Measurements from ENCODE around the gene CNTNAP1. TPM values are rescaled to one million over a fixed set of nuclear protein-coding genes. Genes with fewer than 3 reads are reported as not detected.
A peak's percentile ranks its signal among the peaks of the same experiment; 100 is the strongest.
"Not testable (repeated sequence)": the region's sequence is repeated elsewhere in the genome, so short reads cannot be mapped to it uniquely, and the experiment has no call there.

CNTNAP1 gene
- total RNA-seq, 2 experiments from 2014 or later = 1.8 to 1.9 TPM

DNA sequence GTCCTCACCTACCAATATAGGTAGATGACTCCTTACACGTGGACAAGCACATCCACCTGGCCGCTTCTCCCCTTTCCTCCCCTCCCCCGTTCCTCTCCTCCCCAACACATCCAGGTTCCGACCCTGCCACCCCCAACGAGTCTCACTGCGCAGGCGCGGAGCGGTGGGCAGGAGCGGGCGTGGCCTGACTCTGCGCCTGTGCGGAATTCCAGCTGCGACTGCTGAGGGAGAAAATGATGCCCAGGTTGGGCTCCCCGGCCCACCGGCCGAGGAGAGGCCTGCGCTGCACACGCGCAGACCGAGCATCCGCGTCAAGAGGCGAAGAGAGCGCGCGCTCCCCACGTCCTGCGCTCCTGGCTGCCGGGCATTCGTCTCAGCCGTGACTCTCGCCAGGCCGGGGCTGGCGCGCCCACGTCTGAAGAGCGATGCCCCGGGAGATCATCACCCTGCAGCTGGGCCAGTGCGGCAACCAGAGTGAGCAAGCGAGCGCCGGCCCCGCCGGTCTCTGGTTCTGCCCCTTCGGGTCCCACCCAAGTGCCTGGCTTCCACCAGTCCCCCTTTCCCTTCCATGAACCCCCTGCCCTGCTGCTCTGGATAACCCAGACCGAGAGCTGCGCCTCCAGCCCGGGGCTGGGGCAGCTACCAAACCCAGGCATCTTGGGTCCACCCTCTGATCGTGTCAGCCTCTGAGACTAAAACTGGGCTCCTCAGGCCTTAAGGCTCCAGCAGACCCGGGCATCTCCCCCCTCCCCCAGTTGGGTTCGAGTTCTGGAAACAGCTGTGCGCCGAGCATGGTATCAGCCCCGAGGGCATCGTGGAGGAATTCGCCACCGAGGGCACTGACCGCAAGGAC is 23.0 kb upstream of the CNTNAP1 start, which contains the start of gene TUBG2:
TSS of gene TUBG2 (plus strand) at position 206 of the 853 bp plus-strand sequence. CDS start at position 426, 220 bp downstream.
- Mint-ChIP-seq H3K4me1 (ENCODE audit: low read depth) (peaks cover 29% of the 10 kb centered on the region), H3K4me3 (peak within 1 kb of the TSS; percentile 90), H3K27me3 (no peaks in the 10 kb centered on the region), H3K27ac (peak within 1 kb of the TSS; percentile 67), H3K9me3 (no peaks in the 10 kb centered on the region), H3K36me3 (no peaks in the 10 kb centered on the region)
- POLR2A ChIA-PET = interaction anchor here (0.5 to 1.0 kb wide), 2 partner anchors 44 to 81 kb away, joined by 3 to 4 read pairs; partner anchors contain the start of gene PSMC3IP
- peak; percentile 82 for DNase-seq
- CTCF ChIA-PET = interaction anchor here (1.0 to 2.8 kb wide), 4 partner anchors 20 to 104 kb away, joined by 3 to 11 read pairs (median 4); partner anchors contain the start of genes CCR10 and PSMC3IP
- intact Hi-C loops (cut with micrococcal nuclease) = no loop called here

DNA sequence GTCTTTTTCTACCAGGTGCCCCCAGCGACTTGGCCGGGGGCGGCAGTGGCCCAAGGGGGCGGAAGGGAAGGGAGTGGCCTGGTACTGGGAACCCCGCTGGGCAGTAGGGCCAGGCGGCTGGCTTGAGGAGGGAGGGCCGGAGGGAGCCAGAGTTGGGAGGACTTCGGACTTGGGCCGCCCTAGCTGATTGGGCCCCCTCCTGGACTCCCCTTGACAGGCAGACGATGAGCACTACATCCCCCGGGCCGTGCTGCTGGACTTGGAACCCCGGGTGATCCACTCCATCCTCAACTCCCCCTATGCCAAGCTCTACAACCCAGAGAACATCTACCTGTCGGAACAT is 22.4 kb upstream of the CNTNAP1 start:
- ChIA-PET CTCF (interaction anchor here (1.1 to 2.8 kb wide), 4 partner anchors 15 to 104 kb away, joined by 4 to 11 read pairs (median 6); partner anchors contain the start of gene PSMC3IP), POLR2A (interaction anchor here (1.0 kb wide), 1 partner anchor 82 kb away, joined by 4 read pairs; the partner anchor contains the start of gene PSMC3IP)
- H3K27ac Mint-ChIP-seq; intact Hi-C loops (cut with micrococcal nuclease); H3K36me3 Mint-ChIP-seq; DNase-seq; H3K9me3 Mint-ChIP-seq; H3K27me3 Mint-ChIP-seq: not testable (repeated sequence)
- Mint-ChIP-seq H3K4me3 (peak overlapping the region; percentile 90), H3K4me1 (ENCODE audit: low read depth) (peaks cover 29% of the 10 kb centered on the region)

DNA sequence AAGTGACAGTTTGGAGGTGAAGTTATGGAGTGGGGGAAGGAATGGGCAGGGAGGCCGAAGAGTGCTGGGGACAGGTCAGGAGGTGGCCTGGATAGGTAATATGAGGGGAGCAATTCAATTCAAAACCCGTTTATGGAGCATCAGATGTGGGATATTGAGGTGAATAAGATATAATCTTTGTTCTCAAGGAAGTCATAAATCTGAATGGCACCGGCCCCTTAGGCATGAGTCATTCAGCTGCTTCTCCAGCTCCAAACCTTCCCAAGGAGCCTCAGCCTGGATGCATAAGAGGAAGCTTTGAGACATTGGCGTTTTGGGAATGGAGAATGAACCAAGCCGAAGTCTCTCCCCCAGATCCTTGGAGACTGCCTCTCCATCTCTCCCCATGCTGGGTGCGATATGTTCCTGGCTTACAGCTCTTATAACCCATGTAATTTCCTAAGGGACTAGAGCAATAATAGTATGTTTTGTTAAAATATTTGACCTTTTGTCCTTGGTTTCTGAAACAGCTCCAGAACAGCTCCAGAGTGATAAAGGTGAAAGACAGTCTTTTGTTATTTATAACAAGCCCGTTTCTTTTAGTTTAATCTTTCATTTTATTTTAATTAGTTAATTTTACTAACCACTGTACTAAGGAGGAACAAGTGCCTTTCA is 21.5 kb upstream of the CNTNAP1 start:
- no peak overlapping the region for H3K27ac Mint-ChIP-seq
- no peaks in the 10 kb centered on the region for H3K9me3 Mint-ChIP-seq
- H3K4me1 Mint-ChIP-seq (ENCODE audit: low read depth) = peaks cover 24% of the 10 kb centered on the region

DNA sequence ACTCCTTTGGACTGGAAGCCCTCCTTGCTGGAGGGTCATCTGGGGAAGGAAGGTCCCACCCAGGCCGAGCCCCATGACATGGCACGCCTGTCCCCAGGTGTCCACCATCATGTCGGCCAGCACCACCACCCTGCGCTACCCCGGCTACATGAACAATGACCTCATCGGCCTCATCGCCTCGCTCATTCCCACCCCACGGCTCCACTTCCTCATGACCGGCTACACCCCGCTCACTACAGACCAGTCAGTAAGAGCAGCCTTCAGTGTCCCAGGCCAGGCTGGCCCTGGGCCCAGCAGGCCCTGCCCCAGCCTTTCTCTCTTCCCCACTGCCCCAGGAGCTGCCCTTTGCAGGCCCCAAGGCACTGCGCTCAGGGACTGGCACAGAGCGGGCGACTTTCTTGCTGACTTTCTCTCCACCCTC is 16.7 kb upstream of the CNTNAP1 start:
- H3K4me1 Mint-ChIP-seq (ENCODE audit: low read depth) = peaks cover 4% of the 10 kb centered on the region
- ChIA-PET POLR2A (no interaction called here), CTCF (no interaction called here)
- no peaks in the 10 kb centered on the region for H3K9me3 Mint-ChIP-seq
- no peak overlapping the region for H3K27ac Mint-ChIP-seq
- no peak for DNase-seq
- H3K4me3 Mint-ChIP-seq = no peak overlapping the region
- H3K27me3 Mint-ChIP-seq = peaks cover 4% of the 10 kb centered on the region
- intact Hi-C loops (cut with micrococcal nuclease) = no loop called here
- H3K36me3 Mint-ChIP-seq = peaks cover 9% of the 10 kb centered on the region

More for the DNA sequence above, 21.5 kb upstream of the CNTNAP1 start:
- CTCF ChIA-PET = interaction anchor here (0.9 to 2.8 kb wide), 6 partner anchors 14 to 83 kb away, joined by 3 to 11 read pairs (median 4); partner anchors contain the start of genes PLEKHH3 and PSMC3IP
- Mint-ChIP-seq H3K4me3 (no peak overlapping the region), H3K36me3 (peaks cover 6% of the 10 kb centered on the region), H3K27me3 (no peaks in the 10 kb centered on the region)
- POLR2A ChIA-PET = no interaction called here
- no peak for DNase-seq
- intact Hi-C loops (cut with micrococcal nuclease) = no loop called here

- H3K4me1 Mint-ChIP-seq (ENCODE audit: low read depth); H3K36me3 Mint-ChIP-seq; H3K27me3 Mint-ChIP-seq; POLR2A ChIA-PET; H3K9me3 Mint-ChIP-seq; H3K4me3 Mint-ChIP-seq; DNase-seq; H3K27ac Mint-ChIP-seq; intact Hi-C loops (cut with micrococcal nuclease): not testable (repeated sequence)
- CTCF ChIA-PET = interaction anchor here (0.8 kb wide), 1 partner anchor 13 kb away, joined by 3 read pairs; no protein-coding TSS in a partner anchor
Measured at GRCh38 chr17:42666126-42666525, 16.2 kb upstream of the CNTNAP1 start.

GRCh38 chr17:42667088-42667951 is 15.0 kb upstream of the CNTNAP1 start:
- H3K9me3 Mint-ChIP-seq = no peaks in the 10 kb centered on the region
- CTCF ChIA-PET = interaction anchor here (0.8 kb wide), 1 partner anchor 12 kb away, joined by 3 read pairs; no protein-coding TSS in a partner anchor
- peaks cover 17% of the 10 kb centered on the region for H3K4me1 Mint-ChIP-seq (ENCODE audit: low read depth)
- peaks cover 9% of the 10 kb centered on the region for H3K36me3 Mint-ChIP-seq
- H3K4me3 Mint-ChIP-seq = no peak overlapping the region
- POLR2A ChIA-PET = interaction anchor here (1.0 kb wide), 2 partner anchors 9 to 12 kb away, joined by 3 read pairs; no protein-coding TSS in a partner anchor
- intact Hi-C loops (cut with micrococcal nuclease) = no loop called here
- no peak for DNase-seq
- peaks cover 18% of the 10 kb centered on the region for H3K27me3 Mint-ChIP-seq
- no peak overlapping the region for H3K27ac Mint-ChIP-seq

DNA sequence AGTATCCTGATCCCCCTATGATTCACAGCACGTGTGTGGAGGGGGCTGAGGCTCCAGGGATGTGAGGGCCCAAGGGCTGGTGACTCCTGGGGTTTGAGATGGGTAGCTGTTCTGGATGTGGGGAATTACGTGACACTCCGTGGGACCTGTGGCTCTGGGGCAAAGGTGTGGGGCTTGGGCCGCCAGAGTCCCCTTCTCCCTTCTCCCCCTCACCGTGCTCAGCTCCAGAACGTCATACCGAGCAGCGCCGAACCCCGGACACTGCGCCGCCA is 12.7 kb upstream of the CNTNAP1 start:
- ChIA-PET CTCF (no interaction called here), POLR2A (interaction anchor here (0.6 to 1.0 kb wide), 2 partner anchors 10 to 393 kb away, joined by 4 read pairs; no protein-coding TSS in a partner anchor)
- no peak overlapping the region for H3K4me3 Mint-ChIP-seq
- no peaks in the 10 kb centered on the region for H3K9me3 Mint-ChIP-seq
- H3K27me3 Mint-ChIP-seq = peaks cover 30% of the 10 kb centered on the region
- H3K27ac Mint-ChIP-seq = no peak overlapping the region
- intact Hi-C loops (cut with micrococcal nuclease) = no loop called here
- peaks cover 9% of the 10 kb centered on the region for H3K36me3 Mint-ChIP-seq
- no peak for DNase-seq
- H3K4me1 Mint-ChIP-seq (ENCODE audit: low read depth) = peaks cover 22% of the 10 kb centered on the region

DNA sequence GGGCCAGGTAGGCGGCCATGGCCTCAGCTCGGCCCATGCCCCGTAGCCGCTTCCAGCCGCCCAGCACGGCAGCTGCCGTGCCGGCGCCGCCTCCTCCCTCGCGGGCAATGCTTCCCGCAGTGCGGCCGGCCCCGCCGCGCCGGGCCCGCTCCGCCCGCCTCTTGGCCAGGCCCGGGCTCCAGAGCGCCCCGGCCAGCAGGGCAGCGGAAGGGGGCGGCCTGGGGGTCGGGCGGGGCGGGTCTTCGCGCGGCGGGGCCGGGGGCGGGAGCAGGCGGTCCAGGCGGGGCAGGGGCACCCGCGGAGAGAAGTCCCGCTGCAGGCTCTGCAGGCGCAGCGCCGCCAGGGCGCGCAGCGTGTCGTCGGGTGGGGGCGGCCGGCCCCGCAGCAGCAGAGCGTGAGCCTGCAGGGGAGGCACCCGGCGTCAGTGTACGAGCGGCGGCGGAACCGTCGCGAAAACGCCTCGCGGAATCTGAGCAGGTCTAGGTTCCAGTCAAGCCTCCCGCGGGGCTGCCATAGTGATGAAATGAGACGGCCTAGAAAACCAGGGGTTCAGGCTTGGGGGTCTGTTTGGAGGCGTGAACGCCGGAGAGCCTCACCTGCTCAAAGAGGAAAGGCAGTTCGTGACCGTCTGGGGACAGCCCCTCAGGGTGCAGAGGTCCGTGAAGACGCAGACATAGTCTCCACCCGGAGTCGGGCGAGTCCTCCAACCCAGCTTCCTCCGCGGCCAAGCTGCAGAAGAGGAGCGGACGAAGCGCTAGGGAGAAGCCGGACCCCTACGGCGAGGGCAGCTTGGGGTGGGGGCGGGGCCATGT is 12.1 kb upstream of the CNTNAP1 start:
- peak; percentile 53 for DNase-seq
- Mint-ChIP-seq H3K27me3 (peaks cover 34% of the 10 kb centered on the region), H3K4me1 (ENCODE audit: low read depth) (peaks cover 27% of the 10 kb centered on the region), H3K27ac (no peak overlapping the region), H3K9me3 (no peaks in the 10 kb centered on the region), H3K36me3 (peaks cover 9% of the 10 kb centered on the region), H3K4me3 (peak overlapping the region; percentile 59)
- CTCF ChIA-PET = interaction anchor here (0.8 to 1.4 kb wide), 3 partner anchors 13 to 137 kb away, joined by 3 to 7 read pairs (median 3); partner anchors contain the start of gene PSMC3IP
- POLR2A ChIA-PET = interaction anchor here (0.7 to 1.7 kb wide), 3 partner anchors 9 to 92 kb away, joined by 4 read pairs; partner anchors contain the start of gene PSMC3IP
- intact Hi-C loops (cut with micrococcal nuclease) = loop anchor here (10.0 kb wide), 1 partner anchor 385 kb away; the partner anchor contains the start of gene STAT5A

DNA sequence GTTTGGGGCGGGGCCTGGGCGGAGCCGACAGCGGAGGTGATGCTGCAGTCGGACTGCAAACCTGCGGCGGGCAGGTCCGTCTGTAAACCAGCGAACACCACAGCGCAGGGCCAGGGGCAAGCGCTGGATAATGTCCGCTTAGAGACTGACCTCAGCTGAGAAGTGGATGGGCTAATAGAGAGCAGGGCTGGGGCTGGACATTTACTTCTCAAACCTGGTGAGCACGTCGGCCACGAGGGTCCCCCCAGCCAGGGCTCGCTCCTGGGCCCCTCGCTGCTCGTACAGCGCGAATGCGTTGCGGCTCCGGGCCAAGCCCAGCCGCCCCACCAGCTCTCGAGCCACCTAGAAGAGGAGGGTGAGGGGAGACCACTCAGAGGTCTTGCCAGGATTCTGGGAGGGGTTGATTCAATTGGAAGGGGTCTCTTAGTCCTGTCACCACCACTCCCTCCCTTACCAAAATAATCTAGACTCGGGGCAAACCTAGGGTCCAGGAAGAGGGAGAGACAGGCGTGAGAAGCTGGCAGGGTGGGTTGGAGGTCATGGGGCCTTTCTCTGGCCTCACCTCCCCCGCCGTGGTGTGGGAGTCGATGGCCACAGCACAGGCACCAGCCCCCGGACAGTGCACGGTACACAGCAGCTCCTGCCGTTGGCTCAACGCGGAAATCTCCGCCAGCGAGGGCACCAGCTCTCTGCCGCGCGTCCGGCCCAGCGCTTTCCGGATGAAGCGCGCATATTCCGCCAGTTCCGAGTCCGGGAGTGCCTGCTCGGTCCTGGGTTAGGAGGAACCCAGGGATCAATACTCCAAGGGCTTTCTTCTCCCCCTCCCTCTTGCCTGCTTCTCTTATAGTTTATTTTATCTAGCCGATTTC is 11.3 kb upstream of the CNTNAP1 start:
- H3K36me3 Mint-ChIP-seq = peaks cover 1% of the 10 kb centered on the region
- peaks cover 38% of the 10 kb centered on the region for H3K27me3 Mint-ChIP-seq
- ChIA-PET POLR2A (interaction anchor here (0.7 to 1.7 kb wide), 3 partner anchors 9 to 93 kb away, joined by 3 to 4 read pairs (median 4); partner anchors contain the start of genes PSMC3IP, RETREG3 and TUBG1), CTCF (interaction anchor here (0.6 to 1.4 kb wide), 4 partner anchors 12 to 136 kb away, joined by 3 to 7 read pairs (median 3); partner anchors contain the start of gene PSMC3IP)
- peaks cover 27% of the 10 kb centered on the region for H3K4me1 Mint-ChIP-seq (ENCODE audit: low read depth)
- peak overlapping the region; percentile 59 for H3K4me3 Mint-ChIP-seq
- H3K9me3 Mint-ChIP-seq = no peaks in the 10 kb centered on the region
- intact Hi-C loops (cut with micrococcal nuclease) = loop anchor here (10.0 kb wide), 1 partner anchor 386 kb away; the partner anchor contains the start of gene STAT5A
- H3K27ac Mint-ChIP-seq = no peak overlapping the region
- no peak for DNase-seq

GRCh38 chr17:42672038-42672437 is 10.3 kb upstream of the CNTNAP1 start:
- Mint-ChIP-seq H3K9me3 (no peaks in the 10 kb centered on the region), H3K4me1 (ENCODE audit: low read depth) (peaks cover 31% of the 10 kb centered on the region)

More at GRCh38 chr17:42672038-42672437, 10.3 kb upstream of the CNTNAP1 start:
- POLR2A ChIA-PET = interaction anchor here (1.0 to 1.7 kb wide), 2 partner anchors 63 to 94 kb away, joined by 3 to 4 read pairs; partner anchors contain the start of genes PSMC3IP, RETREG3 and TUBG1
- Mint-ChIP-seq H3K36me3 (no peaks in the 10 kb centered on the region), H3K4me3 (no peak overlapping the region), H3K27me3 (peaks cover 42% of the 10 kb centered on the region), H3K27ac (no peak overlapping the region)
- intact Hi-C loops (cut with micrococcal nuclease) = loop anchor here (10.0 kb wide), 1 partner anchor 387 kb away; the partner anchor contains the start of gene STAT5A
- DNase-seq = no peak
- CTCF ChIA-PET = interaction anchor here (0.6 kb wide), 1 partner anchor 28 kb away, joined by 3 read pairs; no protein-coding TSS in a partner anchor
